Gastrocnemius medialis (tissue), 4 donors: ENCODE results near the gene SLTM.

Experiments
- CTCF ChIP-seq, 5 experiments: fragments of 450-650 bp in 3 of 5; fragments of 200-600 bp in 2 of 5; sonication (generic) in 2 of 5; IDR thresholded peaks in 4 of 5; conservative IDR thresholded peaks in 1 of 5; 1 replicate in 4 of 5; 2 replicates in 1 of 5; pipeline ENCODE4 v1.5.1; 2016 to 2019; ENCODE audit warnings: antibody characterized with exemption in 5 of 5, mild to moderate bottlenecking in 3 of 5, moderate library complexity in 3 of 5
- POLR2A ChIP-seq, 2 donors: fragments of 450-650 bp; IDR thresholded peaks; one replicate each; pipeline ENCODE4 v1.6.1; 2017; ENCODE audit warnings: antibody characterized with exemption in 2 of 2, mild to moderate bottlenecking in 2 of 2, moderate library complexity in 2 of 2

- TF ChIP-seq POLR2A (IDR thresholded peaks at IDR 0.05) (no peak), CTCF (IDR thresholded peaks at IDR 0.05 in 4 of 5, conservative IDR thresholded peaks at IDR 0.05 in 1 of 5) (no peak)
Observed at GRCh38 chr15:58880320-58880719, 53.2 kb downstream of the SLTM start.
